ENCODE measurements around the gene TTLL3. TPM values are rescaled to one million over a fixed set of nuclear protein-coding genes. Genes with fewer than 3 reads are reported as not detected.

Gene TTLL3
- total RNA-seq, 1 donor from 2014 or later, result 29.8 TPM

- DNase-seq (ENCODE audit: low read depth) (peak; percentile 68), FAIRE-seq (no peak)
- peaks cover 13% of the 10 kb centered on the region for H3K4me1 ChIP-seq (ENCODE audit: insufficient read depth, low read length)
- H3K4me3 Mint-ChIP-seq (ENCODE audit: unreplicated experiment), result no peak overlapping the region
- H3K9ac ChIP-seq (ENCODE audit: low read length), result no peak overlapping the region
- H3K4me2 ChIP-seq (ENCODE audit: low read length), result peak overlapping the region; percentile 26
- H3K9me3 ChIP-seq (ENCODE audit: insufficient read depth, low read depth, low read length), result no peaks in the 10 kb centered on the region
- no peak overlapping the region for H2AFZ ChIP-seq (ENCODE audit: low read depth, low read length)
- no peaks in the 10 kb centered on the region for H3K79me2 ChIP-seq (ENCODE audit: insufficient read depth, low read length)
- TF ChIP-seq CTCF (IDR thresholded peaks at IDR 0.05; ENCODE audit: insufficient read depth, low read depth, low read length), result no peak
- no peak for TF ChIP-seq EZH2 (IDR thresholded peaks at IDR 0.05; ENCODE audit: insufficient read depth, low read length)
- peaks cover 16% of the 10 kb centered on the region for H3K36me3 ChIP-seq (ENCODE audit: insufficient read depth, low read length)
- H3K27me3 Mint-ChIP-seq (ENCODE audit: low read depth, unreplicated experiment), result no peaks in the 10 kb centered on the region
- peak overlapping the region; percentile 20 for H3K27ac ChIP-seq (ENCODE audit: low read depth, low read length)
- no peaks in the 10 kb centered on the region for H3K27me3 ChIP-seq (ENCODE audit: insufficient read depth, low read length)
- no peak overlapping the region for H3K4me3 ChIP-seq (ENCODE audit: insufficient read depth, low read depth, low read length)
- peaks cover 2% of the 10 kb centered on the region for H3K9me3 Mint-ChIP-seq (ENCODE audit: unreplicated experiment)
- H3K27ac Mint-ChIP-seq (ENCODE audit: unreplicated experiment), result no peak overlapping the region
- H3K36me3 Mint-ChIP-seq (ENCODE audit: low read depth, unreplicated experiment), result peaks cover 11% of the 10 kb centered on the region
- no peaks in the 10 kb centered on the region for H4K20me1 ChIP-seq (ENCODE audit: insufficient read depth, low read length)
- H3K4me1 Mint-ChIP-seq (ENCODE audit: low read depth, unreplicated experiment), result peaks cover 34% of the 10 kb centered on the region
Measured at GRCh38 chr3:9778143-9779074, 31.7 kb upstream of the TTLL3 start.

- Histone ChIP-seq H3K4me1 (ENCODE audit: insufficient read depth, low read length) (peaks cover 13% of the 10 kb centered on the region), H2AFZ (ENCODE audit: low read depth, low read length) (no peak overlapping the region), H3K4me2 (ENCODE audit: low read length) (no peak overlapping the region), H3K4me3 (ENCODE audit: insufficient read depth, low read depth, low read length) (no peak overlapping the region), H3K27ac (ENCODE audit: low read depth, low read length) (no peak overlapping the region), H3K9ac (ENCODE audit: low read length) (no peak overlapping the region), H3K27me3 (ENCODE audit: insufficient read depth, low read length) (no peaks in the 10 kb centered on the region), H3K36me3 (ENCODE audit: insufficient read depth, low read length) (peaks cover 18% of the 10 kb centered on the region), H3K79me2 (ENCODE audit: insufficient read depth, low read length) (no peaks in the 10 kb centered on the region), H4K20me1 (ENCODE audit: insufficient read depth, low read length) (no peaks in the 10 kb centered on the region), H3K9me3 (ENCODE audit: insufficient read depth, low read depth, low read length) (no peaks in the 10 kb centered on the region)
- Mint-ChIP-seq H3K4me3 (ENCODE audit: unreplicated experiment) (no peak overlapping the region), H3K27ac (ENCODE audit: unreplicated experiment) (no peak overlapping the region), H3K36me3 (ENCODE audit: low read depth, unreplicated experiment) (peaks cover 11% of the 10 kb centered on the region), H3K27me3 (ENCODE audit: low read depth, unreplicated experiment) (no peaks in the 10 kb centered on the region), H3K4me1 (ENCODE audit: low read depth, unreplicated experiment) (peaks cover 34% of the 10 kb centered on the region), H3K9me3 (ENCODE audit: unreplicated experiment) (peaks cover 2% of the 10 kb centered on the region)
- no peak for DNase-seq (ENCODE audit: low read depth)
- no peak for FAIRE-seq
- TF ChIP-seq EZH2 (IDR thresholded peaks at IDR 0.05; ENCODE audit: insufficient read depth, low read length), result no peak
- TF ChIP-seq CTCF (IDR thresholded peaks at IDR 0.05; ENCODE audit: insufficient read depth, low read depth, low read length), result no peak
Measured at GRCh38 chr3:9779075-9779593, 30.9 kb upstream of the TTLL3 start.

Data from astrocyte (in vitro differentiated cells and primary cell).